AG04450 (cell line): ENCODE measurements around the gene NOTCH3. TPM values are rescaled to one million over a fixed set of nuclear protein-coding genes. Genes with fewer than 3 reads are reported as not detected.
A peak's percentile ranks its signal among the peaks of the same experiment; 100 is the strongest.

Experiments used
- CTCF ChIA-PET: fragments of 300-600, 350-600 bp; formaldehyde crosslinking; extraction: SDS; loops from one replicate; lab custom pipeline; 2022; ENCODE audit warnings: antibody characterized with exemption, inconsistent platforms; lab: Charles Lee
- POLR2A ChIA-PET: fragments of 350-600 bp; formaldehyde crosslinking; extraction: SDS; loops from one replicate; lab custom pipeline; 2021; ENCODE audit warnings: antibody characterized with exemption, inconsistent platforms; lab: Yijun Ruan, JAX
- DNase-seq: peaks from one replicate; pipeline ENCODE4 v3.0.0-alpha.2; 2011; ENCODE audit warnings: low read depth, low spot score
- H3K27ac ChIP-seq: one replicate; pipeline ENCODE4 v1.5.1; 2012; ENCODE audit warnings: low read depth, low read length, control low read depth
- H3K27me3 ChIP-seq: one replicate; pipeline ENCODE4 v1.6.0; 2012; ENCODE audit warnings: low read length; ENCODE audit not compliant: control insufficient read depth, insufficient read depth
- H3K4me3 ChIP-seq: 2 replicates; pipeline ENCODE4 v1.5.1; 2011; ENCODE audit warnings: mild to moderate bottlenecking, low read depth, low read length, control low read depth
- H3K9me3 ChIP-seq: 2 replicates; pipeline ENCODE4 v1.5.1; 2012; ENCODE audit warnings: low read length; ENCODE audit not compliant: control insufficient read depth, insufficient read depth
- polyA plus RNA-seq: library from polyadenylated mRNA; depleted of rRNA; stranded (reverse); fragments of >200 nt; gene quantifications from 2 replicates; pipeline ENCODE4 v1.2.3, GENCODE V29; 2011
- TF ChIP-seq, protein P1 (sequence below): IDR thresholded peaks from 2 replicates; pipeline ENCODE4 v1.5.1; 2011; ENCODE audit warnings: low read depth, low read length, control low read depth, inconsistent platforms

The NOTCH3 gene
- polyA plus RNA-seq, 1 experiment, result 8.8 TPM

DNA sequence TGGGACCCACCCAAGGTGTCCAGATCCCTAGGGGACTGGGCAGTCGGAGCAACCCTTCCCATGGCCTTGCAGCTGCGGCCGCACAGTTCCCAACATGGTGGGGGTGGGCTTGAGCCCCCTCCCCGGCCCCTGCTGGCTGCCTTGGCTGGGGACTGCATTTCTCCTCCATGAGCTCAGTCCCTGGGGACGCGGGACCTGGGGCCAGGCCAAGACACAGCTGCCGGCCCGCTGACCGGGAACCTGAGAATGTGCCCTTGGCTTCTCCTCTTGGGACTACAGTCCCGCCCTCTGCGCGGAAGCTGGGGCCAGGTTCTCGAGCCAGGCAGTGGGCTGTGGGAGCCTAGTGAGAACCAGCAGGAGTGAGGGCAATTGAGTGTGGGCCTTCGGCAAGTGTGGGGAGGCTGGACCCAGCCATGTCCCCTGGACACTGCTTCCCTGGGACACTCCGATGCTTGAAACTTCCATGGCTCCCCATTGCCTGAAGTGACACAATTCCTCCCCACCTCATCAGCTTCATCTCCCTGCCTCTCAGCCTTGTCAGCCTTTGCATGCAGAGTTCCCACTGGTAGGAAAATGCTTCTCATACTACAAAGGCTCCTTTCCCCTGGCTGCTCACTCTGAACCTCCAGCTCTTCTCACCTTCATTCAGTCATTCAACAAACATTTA lies 13.1 kb upstream of the NOTCH3 start:
- no peak for DNase-seq
- ChIA-PET POLR2A (interaction anchor here (0.7 kb wide), 1 partner anchor 12 kb away, joined by 6 read pairs; no protein-coding TSS in a partner anchor), CTCF (interaction anchor here (1.0 kb wide), 1 partner anchor 121 kb away, joined by 3 read pairs; no protein-coding TSS in a partner anchor)

DNA sequence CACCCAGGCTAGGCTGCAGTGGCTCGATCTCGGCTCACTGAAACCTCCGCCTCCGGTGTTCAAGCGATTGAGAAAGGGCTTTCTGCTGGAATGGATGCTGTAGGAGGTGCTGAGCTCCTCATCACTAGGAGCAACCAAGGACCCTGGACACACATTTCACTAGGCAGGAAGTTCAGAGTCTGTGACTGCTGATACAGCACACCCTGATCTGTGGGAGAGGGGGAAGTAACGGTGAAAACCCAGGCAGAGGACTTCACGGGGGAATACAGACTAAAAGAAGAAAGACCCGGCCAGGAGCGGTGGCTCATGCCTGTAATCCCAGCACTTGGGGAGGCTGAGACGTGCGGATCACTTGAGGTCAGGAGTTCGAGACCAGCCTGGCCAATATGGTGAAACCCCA lies 11.9 kb upstream of the NOTCH3 start:
- Histone ChIP-seq H3K4me3 (no peak overlapping the region), H3K27ac (no peak overlapping the region), H3K9me3 (no peaks in the 10 kb centered on the region; the same call in 1 of the 2 replicates), H3K27me3 (no peaks in the 10 kb centered on the region)
- TF ChIP-seq, protein P1, sequence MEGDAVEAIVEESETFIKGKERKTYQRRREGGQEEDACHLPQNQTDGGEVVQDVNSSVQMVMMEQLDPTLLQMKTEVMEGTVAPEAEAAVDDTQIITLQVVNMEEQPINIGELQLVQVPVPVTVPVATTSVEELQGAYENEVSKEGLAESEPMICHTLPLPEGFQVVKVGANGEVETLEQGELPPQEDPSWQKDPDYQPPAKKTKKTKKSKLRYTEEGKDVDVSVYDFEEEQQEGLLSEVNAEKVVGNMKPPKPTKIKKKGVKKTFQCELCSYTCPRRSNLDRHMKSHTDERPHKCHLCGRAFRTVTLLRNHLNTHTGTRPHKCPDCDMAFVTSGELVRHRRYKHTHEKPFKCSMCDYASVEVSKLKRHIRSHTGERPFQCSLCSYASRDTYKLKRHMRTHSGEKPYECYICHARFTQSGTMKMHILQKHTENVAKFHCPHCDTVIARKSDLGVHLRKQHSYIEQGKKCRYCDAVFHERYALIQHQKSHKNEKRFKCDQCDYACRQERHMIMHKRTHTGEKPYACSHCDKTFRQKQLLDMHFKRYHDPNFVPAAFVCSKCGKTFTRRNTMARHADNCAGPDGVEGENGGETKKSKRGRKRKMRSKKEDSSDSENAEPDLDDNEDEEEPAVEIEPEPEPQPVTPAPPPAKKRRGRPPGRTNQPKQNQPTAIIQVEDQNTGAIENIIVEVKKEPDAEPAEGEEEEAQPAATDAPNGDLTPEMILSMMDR, result no peak
- no peak for DNase-seq
- ChIA-PET CTCF (no interaction called here), POLR2A (interaction anchor here (0.7 kb wide), 1 partner anchor 13 kb away, joined by 6 read pairs; no protein-coding TSS in a partner anchor)

More for the DNA sequence above, 13.1 kb upstream of the NOTCH3 start:
- Histone ChIP-seq H3K9me3 (no peaks in the 10 kb centered on the region; the same call in 1 of the 2 replicates), H3K27ac (no peak overlapping the region), H3K27me3 (no peaks in the 10 kb centered on the region), H3K4me3 (no peak overlapping the region)
- TF ChIP-seq, protein P1, result no peak

DNA sequence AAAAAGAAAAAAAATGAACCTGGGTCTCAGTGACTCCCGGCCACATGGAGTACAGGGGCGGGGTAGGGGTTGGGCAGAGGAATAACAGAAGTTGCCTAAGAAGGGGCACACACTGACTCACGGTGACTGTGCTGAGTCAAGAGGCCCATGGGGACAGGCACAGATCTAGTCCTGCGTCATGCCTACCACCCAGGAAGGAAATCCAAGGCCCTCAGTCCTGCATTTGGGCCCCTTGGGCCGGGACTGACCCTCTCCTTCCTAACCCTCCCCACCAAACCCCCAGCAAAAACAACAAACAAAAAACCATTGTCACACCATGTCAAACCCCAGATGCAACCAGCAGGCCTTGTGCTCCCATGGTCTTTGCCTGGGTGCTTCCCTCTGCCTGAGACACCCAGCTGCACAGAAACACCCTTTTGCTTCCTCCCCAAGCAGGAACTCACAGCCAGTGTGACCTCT lies 9.6 kb upstream of the NOTCH3 start:
- ChIA-PET POLR2A (interaction anchor here (0.7 to 0.9 kb wide), 2 partner anchors 12 to 33 kb away, joined by 4 to 6 read pairs; no protein-coding TSS in a partner anchor), CTCF (interaction anchor here (1.2 kb wide), 1 partner anchor 61 kb away, joined by 3 read pairs; no protein-coding TSS in a partner anchor)
- H3K9me3 ChIP-seq, result no peaks in the 10 kb centered on the region; the same call in 1 of the 2 replicates
- no peak for DNase-seq
- no peak overlapping the region for H3K27ac ChIP-seq
- H3K4me3 ChIP-seq, result no peak overlapping the region
- H3K27me3 ChIP-seq, result no peaks in the 10 kb centered on the region
- TF ChIP-seq, protein P1, result no peak

DNA sequence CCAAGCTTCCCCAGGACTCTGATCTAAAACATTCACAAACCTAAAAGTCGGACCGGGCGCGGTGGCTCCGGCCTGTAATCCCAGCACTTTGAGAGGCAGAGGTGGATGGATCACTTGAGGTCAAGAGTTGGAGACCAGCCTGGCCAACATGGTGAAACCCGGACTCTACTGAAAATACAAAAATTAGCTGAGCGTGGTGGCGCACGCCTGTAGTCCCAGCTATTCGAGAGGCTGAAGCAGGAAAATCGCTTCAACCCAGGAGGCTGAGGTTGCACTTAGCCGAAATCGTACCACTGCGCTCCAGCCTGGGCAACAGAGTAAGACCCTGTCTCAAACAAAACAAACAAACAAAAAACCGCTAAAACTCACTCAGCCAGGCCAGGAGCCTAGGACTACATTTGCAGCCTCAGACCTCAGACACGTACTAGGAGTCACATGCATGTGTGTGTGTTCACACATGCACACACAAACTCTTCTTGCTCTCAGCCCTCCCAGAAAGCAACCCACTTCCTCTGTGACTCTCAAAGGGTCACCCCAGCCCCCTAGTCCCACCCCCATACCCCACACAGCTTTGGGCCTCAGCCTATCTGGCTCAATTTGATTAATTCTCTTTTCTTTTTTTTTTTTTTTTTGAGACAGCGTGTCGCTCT lies 704 bp upstream of the NOTCH3 start:
- H3K27ac ChIP-seq, result no peak overlapping the region
- H3K9me3 ChIP-seq, result no peaks in the 10 kb centered on the region
- no peaks in the 10 kb centered on the region for H3K27me3 ChIP-seq
- ChIA-PET POLR2A (interaction anchor here (1.1 kb wide), 1 partner anchor 32 kb away, joined by 6 read pairs; no protein-coding TSS in a partner anchor), CTCF (interaction anchor here (0.6 kb wide), 1 partner anchor 11 kb away, joined by 3 read pairs; no protein-coding TSS in a partner anchor)
- DNase-seq, result no peak
- H3K4me3 ChIP-seq, result peak overlapping the region; percentile 82
- TF ChIP-seq, protein P1, result no peak
